ENCODE measurements around the gene CFAP298. TPM values are rescaled to one million over a fixed set of nuclear protein-coding genes. Genes with fewer than 3 reads are reported as not detected.
"Not testable (repeated sequence)": the region's sequence is repeated elsewhere in the genome, so short reads cannot be mapped to it uniquely, and the experiment has no call there.

Gene CFAP298
- total and polyA plus RNA-seq, 9 donors: 18.6 to 39.5 (median 28.0) TPM

DNA sequence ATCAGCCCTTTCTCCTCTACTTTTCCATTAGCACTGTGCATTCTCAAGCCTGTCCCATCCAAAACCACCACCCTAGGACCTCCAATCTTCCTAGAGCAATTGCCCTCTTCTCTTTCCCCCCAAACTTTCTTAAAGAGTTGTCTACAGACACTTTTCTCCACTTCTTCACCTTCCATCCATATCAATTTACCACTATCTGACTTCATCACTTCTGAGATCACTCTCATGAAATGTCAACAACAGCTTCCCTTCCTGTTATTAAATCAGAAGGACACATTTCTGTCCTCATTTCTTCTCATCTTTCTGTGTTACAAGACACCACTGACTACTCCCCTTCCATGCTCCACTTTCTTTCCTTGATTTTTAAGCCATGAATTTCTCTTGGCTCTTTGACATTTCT, 36.0 kb upstream of the CFAP298 start:
- Histone ChIP-seq H3K27ac (no peak overlapping the region), H3K9me3 (no peaks in the 10 kb centered on the region), H3K36me3 (no peaks in the 10 kb centered on the region), H3K27me3 (no peaks in the 10 kb centered on the region), H3K4me1 (ENCODE audit: insufficient read depth) (no peaks in the 10 kb centered on the region), H3K4me3 (no peak overlapping the region)
- no peak for DNase-seq
- intact Hi-C loops (cut with DNase I): loop anchor here in 1 of 4 donors (10.0 kb wide), 1 partner anchor 177 kb away; no protein-coding TSS in a partner anchor
- TF ChIP-seq EP300 (IDR thresholded peaks at IDR 0.05): no peak
- TF ChIP-seq, protein P1, sequence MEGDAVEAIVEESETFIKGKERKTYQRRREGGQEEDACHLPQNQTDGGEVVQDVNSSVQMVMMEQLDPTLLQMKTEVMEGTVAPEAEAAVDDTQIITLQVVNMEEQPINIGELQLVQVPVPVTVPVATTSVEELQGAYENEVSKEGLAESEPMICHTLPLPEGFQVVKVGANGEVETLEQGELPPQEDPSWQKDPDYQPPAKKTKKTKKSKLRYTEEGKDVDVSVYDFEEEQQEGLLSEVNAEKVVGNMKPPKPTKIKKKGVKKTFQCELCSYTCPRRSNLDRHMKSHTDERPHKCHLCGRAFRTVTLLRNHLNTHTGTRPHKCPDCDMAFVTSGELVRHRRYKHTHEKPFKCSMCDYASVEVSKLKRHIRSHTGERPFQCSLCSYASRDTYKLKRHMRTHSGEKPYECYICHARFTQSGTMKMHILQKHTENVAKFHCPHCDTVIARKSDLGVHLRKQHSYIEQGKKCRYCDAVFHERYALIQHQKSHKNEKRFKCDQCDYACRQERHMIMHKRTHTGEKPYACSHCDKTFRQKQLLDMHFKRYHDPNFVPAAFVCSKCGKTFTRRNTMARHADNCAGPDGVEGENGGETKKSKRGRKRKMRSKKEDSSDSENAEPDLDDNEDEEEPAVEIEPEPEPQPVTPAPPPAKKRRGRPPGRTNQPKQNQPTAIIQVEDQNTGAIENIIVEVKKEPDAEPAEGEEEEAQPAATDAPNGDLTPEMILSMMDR (IDR thresholded peaks at IDR 0.05): no peak
- TF ChIP-seq POLR2A (IDR thresholded peaks at IDR 0.05): no peak

DNA sequence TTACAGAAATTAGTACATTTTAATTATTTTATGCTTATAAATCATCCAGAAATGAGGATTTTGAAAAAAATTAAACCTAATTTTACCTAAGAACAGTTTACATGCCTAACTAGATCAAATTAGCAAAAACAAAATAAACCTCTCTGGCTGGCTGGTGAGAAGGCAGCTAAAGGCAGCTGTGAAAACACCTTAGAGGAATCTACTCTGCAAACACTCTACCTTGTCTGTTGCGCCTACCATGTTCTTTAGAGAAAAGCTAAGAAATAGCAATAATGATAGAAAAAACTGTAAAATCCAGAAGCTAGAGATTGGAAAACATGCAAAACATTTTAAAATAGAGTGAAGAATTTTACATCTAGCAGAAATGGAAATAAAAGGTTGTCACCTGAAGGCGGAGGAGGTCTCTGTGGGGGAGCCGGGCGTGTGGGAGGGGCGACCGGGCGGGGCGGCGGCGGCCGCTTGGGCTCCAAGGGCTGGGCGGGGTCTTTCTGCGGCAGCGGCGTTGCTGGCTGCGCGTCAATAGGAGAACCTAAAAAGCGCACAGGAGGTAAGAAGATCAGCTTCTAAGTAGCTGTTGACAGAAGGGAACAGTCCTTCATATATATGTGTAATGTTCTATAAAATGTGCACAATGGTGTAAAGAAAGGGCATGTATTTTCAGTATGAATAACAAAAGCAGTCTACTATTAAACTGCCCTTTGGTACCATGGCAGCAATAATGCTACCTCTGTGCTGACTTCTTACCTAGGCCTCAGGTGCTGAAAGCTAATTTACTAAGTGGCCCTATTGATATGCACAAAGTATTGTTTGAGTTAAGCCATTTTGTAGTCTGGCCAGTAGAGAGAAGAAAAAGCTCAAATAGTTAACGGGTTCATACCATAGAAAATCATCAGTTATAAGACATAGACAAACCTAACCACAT, 33.3 kb upstream of the CFAP298 start:
- intact Hi-C loops (cut with DNase I): loop anchor here in 1 of 4 donors (10.0 kb wide), 1 partner anchor 179 kb away; no protein-coding TSS in a partner anchor
- Histone ChIP-seq H3K27ac (no peak overlapping the region), H3K27me3 (no peaks in the 10 kb centered on the region), H3K4me1 (ENCODE audit: insufficient read depth) (no peaks in the 10 kb centered on the region), H3K4me3 (no peak overlapping the region), H3K36me3 (no peaks in the 10 kb centered on the region), H3K9me3 (no peaks in the 10 kb centered on the region)
- TF ChIP-seq, protein P1 (IDR thresholded peaks at IDR 0.05): no peak
- TF ChIP-seq EP300 (IDR thresholded peaks at IDR 0.05) (no peak), POLR2A (IDR thresholded peaks at IDR 0.05) (no peak)
- no peak for DNase-seq
- WGBS, 3 donors: 57 to 67% (median 67%) methylated on average over 19 of the region's 19 CpGs

DNA sequence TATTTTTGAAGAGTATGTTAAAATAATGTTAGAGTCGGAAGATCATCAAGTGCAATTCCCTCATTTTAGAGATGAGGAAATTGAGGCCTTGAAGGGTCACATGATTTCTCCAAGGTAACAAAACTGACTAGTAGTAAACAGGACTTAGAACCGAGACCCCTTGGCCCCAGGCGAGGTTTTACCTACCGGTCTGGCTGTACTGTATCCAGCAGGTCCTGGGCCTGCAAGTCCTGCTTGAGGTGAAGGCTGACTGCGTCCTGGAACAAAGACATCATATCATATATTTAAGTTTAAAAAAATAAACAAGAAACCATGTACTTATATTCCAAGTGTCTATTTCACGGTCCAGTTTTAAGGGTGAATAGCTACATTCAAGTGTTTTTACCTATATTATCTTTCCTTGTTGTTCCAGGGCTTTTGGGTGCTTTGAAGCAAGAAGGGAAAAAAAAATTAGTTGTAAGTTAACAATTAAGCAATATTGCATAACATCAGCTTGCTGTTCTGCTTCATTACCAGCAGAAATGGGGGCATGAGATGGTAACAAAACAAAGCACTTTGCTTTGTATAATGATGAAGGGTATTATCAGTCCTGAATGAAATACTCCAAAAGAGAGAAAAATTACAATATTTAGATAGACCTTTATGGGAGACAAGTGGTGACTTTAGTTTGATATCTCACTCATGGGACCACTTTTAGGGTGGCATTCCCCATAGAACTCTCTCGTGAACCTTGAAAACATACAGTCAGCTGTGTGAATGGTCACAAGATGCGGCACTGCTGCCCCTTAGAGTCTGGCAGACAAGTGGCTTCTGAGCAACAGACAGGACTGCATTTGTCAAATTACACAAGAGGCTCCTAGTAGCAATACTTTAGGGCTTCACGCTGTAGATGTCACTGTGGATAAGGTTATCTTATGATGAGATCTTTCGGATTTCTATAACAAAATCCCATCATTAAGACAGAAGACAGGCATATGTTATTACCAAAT, 29.8 kb upstream of the CFAP298 start:
- Histone ChIP-seq H3K4me1 (ENCODE audit: insufficient read depth) (no peaks in the 10 kb centered on the region), H3K36me3 (no peaks in the 10 kb centered on the region), H3K27me3 (no peaks in the 10 kb centered on the region), H3K9me3 (no peaks in the 10 kb centered on the region), H3K4me3 (no peak overlapping the region), H3K27ac (no peak overlapping the region)
- TF ChIP-seq EP300 (IDR thresholded peaks at IDR 0.05) (no peak), POLR2A (IDR thresholded peaks at IDR 0.05) (no peak)
- TF ChIP-seq, protein P1 (IDR thresholded peaks at IDR 0.05): no peak
- intact Hi-C loops (cut with DNase I): loop anchor here in 1 of 4 donors (10.0 kb wide), 1 partner anchor 183 kb away; no protein-coding TSS in a partner anchor
- 78 to 80% (median 79%) methylated on average over 10 of the region's 10 CpGs for WGBS, 3 donors
- DNase-seq: no peak

DNA sequence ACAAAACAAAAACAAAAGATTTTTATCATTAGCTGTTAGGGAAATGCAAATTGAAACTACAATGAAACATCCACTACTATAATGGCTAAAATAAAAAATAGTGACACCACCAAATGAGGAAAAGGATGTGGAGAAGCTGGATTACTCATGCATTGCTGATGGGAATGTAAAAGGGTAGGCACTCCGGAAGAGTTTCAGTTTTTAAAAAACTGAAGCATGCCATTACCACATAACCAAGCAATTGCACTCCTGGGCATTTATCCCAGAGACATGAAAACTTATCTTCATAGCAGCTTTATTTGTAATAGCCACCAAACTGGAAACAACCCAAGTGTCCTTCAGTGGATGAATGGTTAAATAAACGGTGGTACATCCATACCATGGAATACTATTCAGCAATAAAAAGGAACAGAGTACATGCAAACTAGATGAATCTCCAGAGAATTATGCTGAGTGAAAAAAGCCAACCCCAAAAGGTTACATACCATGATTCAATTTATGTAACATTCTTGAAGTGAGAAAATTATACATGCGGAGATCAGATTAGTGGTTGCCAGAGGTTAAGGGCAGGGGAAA, 14.5 kb upstream of the CFAP298 start:
- Histone ChIP-seq H3K36me3 (no peaks in the 10 kb centered on the region), H3K27ac (no peak overlapping the region), H3K4me1 (ENCODE audit: insufficient read depth) (no peaks in the 10 kb centered on the region), H3K9me3 (no peaks in the 10 kb centered on the region), H3K4me3 (no peak overlapping the region), H3K27me3 (no peaks in the 10 kb centered on the region)
- intact Hi-C loops (cut with DNase I): no loop called here
- no peak for DNase-seq
- WGBS, 3 donors: 88 to 95% (median 91%) methylated on average over 3 of the region's 3 CpGs
- no peak for TF ChIP-seq EP300 (IDR thresholded peaks at IDR 0.05)
- TF ChIP-seq, protein P1 (IDR thresholded peaks at IDR 0.05): no peak

DNA sequence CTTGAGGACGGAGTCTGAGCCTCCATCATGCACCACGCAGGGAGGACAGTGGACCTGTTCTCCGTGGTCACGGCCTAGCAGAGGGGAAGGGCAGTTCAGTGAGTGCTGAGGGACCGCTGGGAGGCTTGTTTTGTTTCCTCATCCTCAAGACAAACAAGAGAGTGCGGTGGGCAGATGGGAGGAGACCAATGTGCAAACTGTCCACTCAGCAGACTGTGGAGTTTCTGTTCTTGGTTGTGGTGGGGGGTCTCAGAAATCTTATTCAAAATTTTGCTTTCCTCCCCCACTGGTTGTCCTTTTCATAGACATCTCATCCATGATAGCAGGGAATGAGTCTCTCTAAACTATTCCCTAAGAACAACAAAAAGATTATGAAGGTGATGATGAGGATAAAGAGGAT, 6.0 kb upstream of the CFAP298 start:
- DNase-seq; H3K36me3 ChIP-seq; H3K9me3 ChIP-seq; intact Hi-C loops (cut with DNase I); H3K27me3 ChIP-seq; H3K4me1 ChIP-seq (ENCODE audit: insufficient read depth); H3K27ac ChIP-seq; H3K4me3 ChIP-seq: not testable (repeated sequence)
- 67 to 81% (median 74%) methylated on average over 6 of the region's 6 CpGs for WGBS, 3 donors

Measured in ovary (tissue), 9 donors.